Type B pancreatic cell (in vitro differentiated cells): Measurements from ENCODE around the gene RWDD4. TPM values are rescaled to one million over a fixed set of nuclear protein-coding genes. Genes with fewer than 3 reads are reported as not detected.
A peak's percentile ranks its signal among the peaks of the same experiment; 100 is the strongest.

Source experiments
- DNase-seq: peaks from one replicate; pipeline ENCODE4 v3.0.0; 2021; ENCODE audit warnings: mixed read lengths; ENCODE audit not compliant: unreplicated experiment; ENCODE audit errors: extremely low spot score
- H3K27ac Mint-ChIP-seq: 2 replicates; pipeline ENCODE4 v1.8.0; 2021; ENCODE audit warnings: mild to moderate bottlenecking, mixed read lengths
- H3K27me3 Mint-ChIP-seq: 2 replicates; pipeline ENCODE4 v1.8.0; 2021; ENCODE audit warnings: mixed read lengths
- H3K36me3 Mint-ChIP-seq: 2 replicates; pipeline ENCODE4 v1.8.0; 2021; ENCODE audit warnings: mixed read lengths
- H3K4me1 Mint-ChIP-seq: one replicate; pipeline ENCODE4 v1.8.0; 2021; ENCODE audit warnings: mixed read lengths; ENCODE audit not compliant: unreplicated experiment
- H3K4me3 Mint-ChIP-seq: 2 replicates; pipeline ENCODE4 v1.8.0; 2021; ENCODE audit warnings: mild to moderate bottlenecking, mixed read lengths
- H3K9me3 Mint-ChIP-seq: 2 replicates; pipeline ENCODE4 v1.8.0; 2021; ENCODE audit warnings: mixed read lengths
- total RNA-seq: library from RNA; stranded (reverse); gene quantifications from 2 replicates; pipeline ENCODE4 v1.2.1, GENCODE V29; 2021; ENCODE audit warnings: low replicate concordance
- TF ChIP-seq, protein P1 (sequence below): fragments of 200-600 bp; sonication (generic); conservative IDR thresholded peaks from 2 replicates; pipeline ENCODE4 v1.5.0; 2021; ENCODE audit warnings: antibody characterized with exemption, mild to moderate bottlenecking

The RWDD4 gene
- total RNA-seq, 1 donor from 2014 or later, result 20.5 TPM

DNA sequence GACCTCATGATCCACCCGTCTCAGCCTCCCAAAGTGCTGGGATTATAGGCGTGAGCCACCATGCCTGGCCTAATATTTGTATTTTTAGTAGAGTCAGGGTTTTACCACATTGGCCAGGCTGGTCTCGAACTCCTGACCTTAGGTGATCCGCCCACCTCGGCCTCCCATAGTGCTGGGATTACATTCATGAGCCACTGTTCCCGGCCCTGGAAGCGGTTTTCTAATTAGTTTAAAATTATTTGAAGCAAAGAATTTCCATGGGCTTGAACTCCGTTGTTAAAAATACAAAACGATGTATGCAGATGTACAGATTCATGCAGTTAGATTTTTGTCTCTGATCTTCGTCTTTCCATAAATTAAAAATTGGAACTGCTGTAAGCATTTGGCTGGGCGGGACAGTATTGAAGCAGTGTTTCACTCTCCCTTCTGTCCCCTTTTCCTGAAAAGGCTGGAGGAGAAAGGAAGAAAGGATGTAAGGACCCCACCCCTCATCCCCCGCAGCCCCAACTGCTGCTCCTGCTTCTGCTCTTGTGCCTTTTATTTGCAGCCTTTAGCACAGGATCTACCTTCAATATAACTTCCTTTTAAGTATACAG, 12.1 kb upstream of the RWDD4 start:
- peaks cover 12% of the 10 kb centered on the region for H3K36me3 Mint-ChIP-seq
- no peak overlapping the region for H3K27ac Mint-ChIP-seq
- H3K4me3 Mint-ChIP-seq, result no peak overlapping the region

DNA sequence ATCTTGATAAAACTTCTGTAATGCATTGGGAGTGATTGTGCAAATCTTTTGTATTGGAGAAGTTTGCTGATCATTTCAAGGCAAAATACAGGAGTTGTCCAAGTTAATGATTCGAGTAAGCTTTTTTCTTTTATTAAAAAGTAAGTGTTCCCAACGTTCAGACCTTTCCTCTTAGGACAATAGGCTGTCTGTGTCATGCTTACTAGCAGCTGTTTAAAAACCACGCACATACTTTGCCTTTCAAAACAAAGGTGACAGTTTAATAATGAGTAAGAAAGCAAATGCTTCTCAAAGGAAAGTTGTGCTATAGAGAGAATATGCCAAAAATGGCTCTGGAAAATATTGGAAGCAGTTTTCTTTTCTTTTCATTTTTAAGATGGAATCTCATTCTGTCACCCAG, 11.3 kb upstream of the RWDD4 start:
- Mint-ChIP-seq H3K27me3 (no peaks in the 10 kb centered on the region), H3K4me1 (no peaks in the 10 kb centered on the region), H3K27ac (no peak overlapping the region), H3K36me3 (peaks cover 16% of the 10 kb centered on the region), H3K9me3 (no peaks in the 10 kb centered on the region), H3K4me3 (no peak overlapping the region)
- TF ChIP-seq, protein P1, sequence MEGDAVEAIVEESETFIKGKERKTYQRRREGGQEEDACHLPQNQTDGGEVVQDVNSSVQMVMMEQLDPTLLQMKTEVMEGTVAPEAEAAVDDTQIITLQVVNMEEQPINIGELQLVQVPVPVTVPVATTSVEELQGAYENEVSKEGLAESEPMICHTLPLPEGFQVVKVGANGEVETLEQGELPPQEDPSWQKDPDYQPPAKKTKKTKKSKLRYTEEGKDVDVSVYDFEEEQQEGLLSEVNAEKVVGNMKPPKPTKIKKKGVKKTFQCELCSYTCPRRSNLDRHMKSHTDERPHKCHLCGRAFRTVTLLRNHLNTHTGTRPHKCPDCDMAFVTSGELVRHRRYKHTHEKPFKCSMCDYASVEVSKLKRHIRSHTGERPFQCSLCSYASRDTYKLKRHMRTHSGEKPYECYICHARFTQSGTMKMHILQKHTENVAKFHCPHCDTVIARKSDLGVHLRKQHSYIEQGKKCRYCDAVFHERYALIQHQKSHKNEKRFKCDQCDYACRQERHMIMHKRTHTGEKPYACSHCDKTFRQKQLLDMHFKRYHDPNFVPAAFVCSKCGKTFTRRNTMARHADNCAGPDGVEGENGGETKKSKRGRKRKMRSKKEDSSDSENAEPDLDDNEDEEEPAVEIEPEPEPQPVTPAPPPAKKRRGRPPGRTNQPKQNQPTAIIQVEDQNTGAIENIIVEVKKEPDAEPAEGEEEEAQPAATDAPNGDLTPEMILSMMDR, result no peak
- no peak for DNase-seq

More for the DNA sequence above, 12.1 kb upstream of the RWDD4 start:
- TF ChIP-seq, protein P1, result no peak
- no peak for DNase-seq
- no peaks in the 10 kb centered on the region for H3K4me1 Mint-ChIP-seq
- no peaks in the 10 kb centered on the region for H3K9me3 Mint-ChIP-seq
- no peaks in the 10 kb centered on the region for H3K27me3 Mint-ChIP-seq

DNA sequence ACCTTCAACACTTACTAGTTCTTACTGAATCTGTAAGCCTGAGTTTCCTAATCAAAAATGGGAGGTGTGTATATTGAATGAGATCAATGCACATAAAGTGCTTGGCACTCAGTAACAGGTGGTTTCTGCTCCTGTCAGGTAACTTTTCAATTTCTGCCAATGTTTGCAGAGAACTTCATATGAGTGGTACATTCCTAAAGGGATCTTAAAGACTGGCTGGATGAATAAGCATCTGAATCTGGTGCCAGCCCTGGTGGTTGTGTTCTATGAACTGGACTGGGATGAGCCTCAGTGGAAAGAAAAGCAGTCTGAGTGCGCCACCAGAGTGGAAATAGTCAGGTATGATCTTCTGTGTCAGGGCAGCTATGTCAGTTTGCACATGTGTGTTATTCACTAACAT, 7.1 kb upstream of the RWDD4 start:
- no peak for DNase-seq
- Mint-ChIP-seq H3K4me1 (peaks cover under 1% of the 10 kb centered on the region), H3K27ac (no peak overlapping the region), H3K9me3 (no peaks in the 10 kb centered on the region), H3K27me3 (no peaks in the 10 kb centered on the region), H3K36me3 (peaks cover 17% of the 10 kb centered on the region), H3K4me3 (no peak overlapping the region)
- TF ChIP-seq, protein P1, result no peak

DNA sequence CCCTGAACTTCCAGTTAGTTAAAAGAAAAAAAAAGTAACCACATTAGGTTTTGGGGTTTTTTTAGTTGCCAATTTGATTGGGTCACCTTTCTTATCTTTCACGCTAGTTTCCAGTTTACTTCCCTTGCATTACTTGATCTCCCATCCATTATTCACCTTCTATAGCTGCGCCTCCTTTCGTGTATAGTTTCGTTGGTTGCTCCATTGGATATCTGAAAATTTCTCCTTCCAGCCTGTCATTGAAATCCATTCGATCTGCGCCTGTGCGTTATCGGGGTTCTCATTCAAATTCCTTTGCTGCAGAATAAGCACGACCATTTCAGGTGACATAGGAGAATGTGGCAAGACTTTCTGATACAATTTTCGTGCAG, 872 bp upstream of the RWDD4 start:
- TF ChIP-seq, protein P1, result no peak
- no peak for DNase-seq
- Mint-ChIP-seq H3K36me3 (peaks cover 13% of the 10 kb centered on the region), H3K4me3 (peak overlapping the region; percentile 90), H3K4me1 (peaks cover 17% of the 10 kb centered on the region), H3K27ac (peak overlapping the region; percentile 75), H3K27me3 (no peaks in the 10 kb centered on the region), H3K9me3 (no peaks in the 10 kb centered on the region)

DNA sequence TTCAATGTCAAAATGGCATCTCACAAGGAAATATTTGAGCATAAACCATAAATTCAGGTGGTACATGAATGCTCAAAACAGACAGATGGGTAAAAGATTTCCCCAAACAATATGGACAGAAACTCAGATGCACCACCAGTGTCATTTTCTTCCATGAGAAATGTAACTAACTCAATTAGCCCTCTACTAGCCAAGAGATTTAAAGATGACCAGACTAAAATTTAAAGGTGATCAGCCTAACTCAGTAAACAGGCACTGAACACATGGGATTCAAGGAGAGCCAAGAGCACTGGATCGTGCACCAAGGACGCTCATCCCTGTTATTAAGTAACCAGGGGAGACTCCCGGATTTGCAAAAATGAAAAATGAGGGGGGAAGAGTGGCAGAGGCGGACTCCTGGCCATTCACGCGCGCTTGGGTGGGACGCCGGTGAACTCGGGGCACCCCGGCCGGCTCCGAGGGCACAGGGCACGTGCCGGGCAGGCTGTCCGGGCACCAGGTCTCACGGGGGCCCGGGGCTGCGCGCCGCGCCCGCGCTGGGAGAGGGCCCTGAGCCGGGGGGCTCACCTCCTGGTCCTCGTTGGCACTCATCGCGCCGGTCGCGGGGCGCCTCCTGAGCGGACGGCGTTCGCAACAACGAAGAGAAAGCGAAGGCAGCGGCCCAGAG, 490 bp downstream of the RWDD4 start:
- H3K9me3 Mint-ChIP-seq, result no peaks in the 10 kb centered on the region
- DNase-seq, result no peak
- H3K27me3 Mint-ChIP-seq, result no peaks in the 10 kb centered on the region
- H3K27ac Mint-ChIP-seq, result peak overlapping the region; percentile 92
- H3K4me3 Mint-ChIP-seq, result peak overlapping the region; percentile 90
- H3K4me1 Mint-ChIP-seq, result peaks cover 17% of the 10 kb centered on the region
- TF ChIP-seq, protein P1, result no peak
- peaks cover 18% of the 10 kb centered on the region for H3K36me3 Mint-ChIP-seq
